Body of pancreas (tissue), 4 donors: Measurements from ENCODE around the gene PDGFA.

ENCODE experiments used
- POLR2A ChIP-seq, 3 donors: fragments of 450-650 bp; IDR thresholded peaks; one replicate each; pipeline ENCODE4 v1.6.1; 2016; ENCODE audit warnings: antibody characterized with exemption in 3 of 3, mild to moderate bottlenecking in 2 of 3
- TF ChIP-seq, protein P1 (sequence below), 7 experiments: fragments of 450-650 bp in 4 of 7; fragments of 200-600 bp in 3 of 7; sonication (generic) in 3 of 7; IDR thresholded peaks; one replicate each; pipeline ENCODE4 v1.5.1; 2016 to 2019; ENCODE audit warnings: antibody characterized with exemption in 7 of 7

DNA sequence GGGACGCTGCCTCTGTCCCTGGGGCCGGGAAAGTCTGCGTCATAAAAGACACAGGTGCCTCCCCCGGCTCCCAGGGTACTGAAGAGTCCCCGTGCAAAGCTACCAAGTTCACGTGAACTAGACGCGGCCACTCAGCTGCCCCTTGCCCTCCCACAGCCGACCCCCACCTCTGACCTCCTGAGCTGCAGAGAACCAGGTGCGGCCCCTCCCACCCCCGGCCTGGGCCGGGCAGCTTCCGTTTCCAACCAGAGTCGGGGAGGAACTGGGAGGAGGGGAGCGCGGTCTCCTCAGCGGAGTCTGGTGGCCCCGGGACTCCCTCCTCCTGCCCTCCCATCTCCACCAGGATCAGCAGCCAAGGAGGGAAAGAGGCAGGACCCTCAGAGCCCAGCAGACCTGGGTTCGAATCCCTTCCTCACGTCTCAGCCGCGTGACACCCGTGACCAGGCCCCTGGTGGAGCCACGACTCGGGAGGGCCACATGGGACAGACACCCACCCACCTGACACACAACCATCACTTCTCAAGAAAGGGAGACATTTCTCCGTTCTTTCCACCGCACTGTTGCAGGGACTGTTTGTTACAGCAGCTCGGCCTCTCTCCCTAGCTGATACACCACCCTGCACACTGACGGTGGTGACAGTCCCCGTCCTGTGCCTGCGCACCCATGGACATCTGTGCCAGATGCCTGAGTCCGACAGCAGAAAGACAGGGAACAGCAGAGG is 37.4 kb upstream of the PDGFA start:
- no peak for TF ChIP-seq POLR2A (IDR thresholded peaks at IDR 0.05)
- TF ChIP-seq, protein P1, sequence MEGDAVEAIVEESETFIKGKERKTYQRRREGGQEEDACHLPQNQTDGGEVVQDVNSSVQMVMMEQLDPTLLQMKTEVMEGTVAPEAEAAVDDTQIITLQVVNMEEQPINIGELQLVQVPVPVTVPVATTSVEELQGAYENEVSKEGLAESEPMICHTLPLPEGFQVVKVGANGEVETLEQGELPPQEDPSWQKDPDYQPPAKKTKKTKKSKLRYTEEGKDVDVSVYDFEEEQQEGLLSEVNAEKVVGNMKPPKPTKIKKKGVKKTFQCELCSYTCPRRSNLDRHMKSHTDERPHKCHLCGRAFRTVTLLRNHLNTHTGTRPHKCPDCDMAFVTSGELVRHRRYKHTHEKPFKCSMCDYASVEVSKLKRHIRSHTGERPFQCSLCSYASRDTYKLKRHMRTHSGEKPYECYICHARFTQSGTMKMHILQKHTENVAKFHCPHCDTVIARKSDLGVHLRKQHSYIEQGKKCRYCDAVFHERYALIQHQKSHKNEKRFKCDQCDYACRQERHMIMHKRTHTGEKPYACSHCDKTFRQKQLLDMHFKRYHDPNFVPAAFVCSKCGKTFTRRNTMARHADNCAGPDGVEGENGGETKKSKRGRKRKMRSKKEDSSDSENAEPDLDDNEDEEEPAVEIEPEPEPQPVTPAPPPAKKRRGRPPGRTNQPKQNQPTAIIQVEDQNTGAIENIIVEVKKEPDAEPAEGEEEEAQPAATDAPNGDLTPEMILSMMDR (IDR thresholded peaks at IDR 0.05): no peak
